Measurements from ENCODE around the gene UQCR10. TPM values are rescaled to one million over a fixed set of nuclear protein-coding genes. Genes with fewer than 3 reads are reported as not detected.

UQCR10 gene
- total RNA-seq, 1 experiment from 2014 or later: 93.7 TPM

DNA sequence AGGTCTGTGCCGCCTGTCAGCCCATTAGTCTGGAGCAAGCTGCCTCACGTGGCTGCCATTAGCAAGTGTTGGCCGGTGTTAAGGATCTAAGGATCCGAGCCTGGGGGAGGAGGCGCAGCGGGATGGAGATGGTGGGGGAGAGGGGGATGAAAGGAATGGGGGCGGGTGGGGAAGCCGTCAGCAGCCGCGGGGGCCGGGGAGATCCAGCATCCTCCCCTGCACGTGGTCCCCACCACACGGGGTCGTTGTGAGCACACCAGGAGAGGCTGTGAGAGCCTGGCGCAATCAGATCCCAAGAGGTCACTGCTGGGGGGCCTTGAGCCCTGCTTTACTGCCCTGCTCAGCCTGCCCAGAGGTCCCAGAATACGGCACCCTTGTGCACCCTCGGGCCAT lies 40.0 kb upstream of the UQCR10 start:
- no peak for DNase-seq (ENCODE audit: low read depth, low spot score)
- TF ChIP-seq SIN3A (IDR thresholded peaks at IDR 0.05; ENCODE audit: borderline replicate concordance, insufficient read depth, low read depth, low read length): no peak
- no peak for TF ChIP-seq REST (IDR thresholded peaks at IDR 0.05; ENCODE audit: insufficient read depth in 1 of 2, low read depth in 2 of 2, low read length in 1 of 2)
- TF ChIP-seq TCF7L2 (IDR thresholded peaks at IDR 0.05; ENCODE audit: low read depth, low read length): no peak
- TF ChIP-seq CTCF (IDR thresholded peaks at IDR 0.05): no peak; the same call in 1 of the 2 replicates
- TF ChIP-seq POLR2AphosphoS5 (IDR thresholded peaks at IDR 0.05; ENCODE audit: low read depth, low read length): no peak
- in situ Hi-C loops (cut with HindIII; ENCODE audit: low pct_unique_long_range_greater_than_20kb, low sequenced_read_pairs) (no loop called here), intact Hi-C loops (cut with micrococcal nuclease; ENCODE audit: unreplicated experiment) (no loop called here)
- H3K27me3 ChIP-seq (ENCODE audit: control insufficient read depth, insufficient read depth, low read length): no peaks in the 10 kb centered on the region
- no TSS peak for BruUV-seq (replicated peaks)
- H3K36me3 ChIP-seq (ENCODE audit: control insufficient read depth, insufficient read depth, low read length): no peaks in the 10 kb centered on the region
- H3K4me3 ChIP-seq (ENCODE audit: low read depth in 2 of 2, low read length in 2 of 2): no peak overlapping the region
- ChIA-PET CTCF (no interaction called here), POLR2A (no interaction called here)
- no peaks in the 10 kb centered on the region for H3K9me3 ChIP-seq (ENCODE audit: control insufficient read depth, insufficient read depth, low read depth, low read length)
- H3K4me1 ChIP-seq (ENCODE audit: control insufficient read depth, insufficient read depth, low read length): no peaks in the 10 kb centered on the region
- no peak overlapping the region for H3K27ac ChIP-seq (ENCODE audit: low read length)
- peak; percentile 62 for ATAC-seq

DNA sequence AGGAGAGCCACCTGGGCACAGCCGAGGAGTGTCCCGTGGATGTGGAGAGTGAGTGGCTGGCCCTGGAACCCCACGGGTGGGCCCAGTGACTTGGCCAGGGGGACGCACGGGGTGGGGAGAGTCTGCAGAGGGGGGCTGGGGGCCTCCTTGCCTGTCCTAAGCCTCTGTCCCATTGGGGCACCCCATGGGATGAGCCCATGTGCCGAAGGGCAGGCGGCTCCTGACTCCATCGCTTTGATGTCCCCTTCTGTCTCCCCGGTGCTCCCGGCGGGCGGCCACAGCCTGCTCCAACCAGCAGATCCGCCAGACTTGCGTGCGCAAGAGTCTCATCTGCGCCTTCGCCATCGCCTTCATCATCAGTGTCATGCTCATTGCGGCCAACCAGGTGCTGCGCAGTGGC lies 38.0 kb upstream of the UQCR10 start:
- ATAC-seq (no peak), DNase-seq (ENCODE audit: low read depth, low spot score) (no peak)
- intact Hi-C loops (cut with micrococcal nuclease; ENCODE audit: unreplicated experiment) (no loop called here), in situ Hi-C loops (cut with HindIII; ENCODE audit: low pct_unique_long_range_greater_than_20kb, low sequenced_read_pairs) (no loop called here)
- Histone ChIP-seq H3K27ac (ENCODE audit: low read length) (no peak overlapping the region), H3K9me3 (ENCODE audit: control insufficient read depth, insufficient read depth, low read depth, low read length) (no peaks in the 10 kb centered on the region), H3K4me3 (ENCODE audit: low read depth in 2 of 2, low read length in 2 of 2) (no peak overlapping the region), H3K27me3 (ENCODE audit: control insufficient read depth, insufficient read depth, low read length) (no peaks in the 10 kb centered on the region), H3K36me3 (ENCODE audit: control insufficient read depth, insufficient read depth, low read length) (no peaks in the 10 kb centered on the region), H3K4me1 (ENCODE audit: control insufficient read depth, insufficient read depth, low read length) (peaks cover 2% of the 10 kb centered on the region; the same call in 1 of the 2 replicates)
- POLR2A ChIA-PET: no interaction called here
- CTCF ChIA-PET: no interaction called here
- TF ChIP-seq SIN3A (IDR thresholded peaks at IDR 0.05; ENCODE audit: borderline replicate concordance, insufficient read depth, low read depth, low read length) (no peak), POLR2AphosphoS5 (IDR thresholded peaks at IDR 0.05; ENCODE audit: low read depth, low read length) (no peak), CTCF (IDR thresholded peaks at IDR 0.05) (no peak), REST (IDR thresholded peaks at IDR 0.05; ENCODE audit: insufficient read depth in 1 of 2, low read depth in 2 of 2, low read length in 1 of 2) (no peak), TCF7L2 (IDR thresholded peaks at IDR 0.05; ENCODE audit: low read depth, low read length) (no peak)
- no TSS peak for BruUV-seq (replicated peaks)

Data from Panc1 (cell line).